ENCODE results near the gene HOXA5.

- TF ChIP-seq POLR2AphosphoS5 (IDR thresholded peaks at IDR 0.05; ENCODE audit: low read depth, low read length) (no peak), POLR2A (IDR thresholded peaks at IDR 0.05; ENCODE audit: low read depth, low read length) (no peak), TAF1 (IDR thresholded peaks at IDR 0.05; ENCODE audit: low read depth, low read length) (no peak), PAX5 (IDR thresholded peaks at IDR 0.05; ENCODE audit: insufficient read depth, low read length, severe bottlenecking) (no peak), SPI1 (IDR thresholded peaks at IDR 0.05; ENCODE audit: low read depth, low read length) (no peak), POU2F2 (IDR thresholded peaks at IDR 0.05; ENCODE audit: low read depth, low read length) (no peak)
Observed at GRCh38 chr7:27129729-27130539, 13.5 kb downstream of the HOXA5 start.

All from GM12891 (cell line).